ENCODE data around the gene SRPX. TPM values are rescaled to one million over a fixed set of nuclear protein-coding genes. Genes with fewer than 3 reads are reported as not detected.

Gene SRPX
- total RNA-seq, 1 donor from 2014 or later = 42.0 TPM

Other genes starting within 250 kb of the SRPX start
- 0.49 TPM for gene SYTL5, start 214.3 kb downstream of the SRPX start, total RNA-seq
- gene RPGR, start 106.6 kb upstream of the SRPX start, total RNA-seq = 12.7 TPM
- not detected for gene OTC, start 131.7 kb upstream of the SRPX start, total RNA-seq